CMK (cell line): ENCODE measurements around the gene ADGRB2.

Experiments
- DNase-seq: peaks from one replicate; pipeline ENCODE4 v3.0.0-alpha.2; 2010; ENCODE audit warnings: low read depth

The ADGRB2 gene

GRCh38 chr1:31782421-31783410 lies 18.6 kb upstream of the ADGRB2 start:
- no peak for DNase-seq

GRCh38 chr1:31781756-31782371 lies 17.7 kb upstream of the ADGRB2 start:
- DNase-seq = no peak

GRCh38 chr1:31781138-31781755 lies 17.1 kb upstream of the ADGRB2 start:
- no peak for DNase-seq

- DNase-seq = no peak
These were observed 16.5 kb upstream of the ADGRB2 start for GRCh38 chr1:31780632-31781031.

GRCh38 chr1:31779687-31780086 lies 15.5 kb upstream of the ADGRB2 start:
- DNase-seq = no peak

- no peak for DNase-seq
These were observed 14.8 kb upstream of the ADGRB2 start for GRCh38 chr1:31778763-31779488.

GRCh38 chr1:31776516-31776915 lies 12.4 kb upstream of the ADGRB2 start:
- DNase-seq = no peak

- DNase-seq = no peak
These were observed 11.9 kb upstream of the ADGRB2 start for GRCh38 chr1:31776032-31776431.

- no peak for DNase-seq
These were observed 11.3 kb upstream of the ADGRB2 start for GRCh38 chr1:31775210-31775999.

GRCh38 chr1:31774495-31774894 lies 10.4 kb upstream of the ADGRB2 start:
- no peak for DNase-seq

- no peak for DNase-seq
These were observed 9.7 kb upstream of the ADGRB2 start for GRCh38 chr1:31773861-31774260.

GRCh38 chr1:31772669-31773248 lies 8.6 kb upstream of the ADGRB2 start:
- DNase-seq = no peak

- no peak for DNase-seq
These were observed 7.9 kb upstream of the ADGRB2 start for GRCh38 chr1:31771891-31772668.

- DNase-seq = no peak
These were observed 5.7 kb upstream of the ADGRB2 start for GRCh38 chr1:31769720-31770390.

- DNase-seq = no peak
These were observed 5.0 kb upstream of the ADGRB2 start for GRCh38 chr1:31768939-31769704.

GRCh38 chr1:31768407-31768907 lies 4.3 kb upstream of the ADGRB2 start:
- no peak for DNase-seq

- DNase-seq = no peak
These were observed 3.1 kb upstream of the ADGRB2 start for GRCh38 chr1:31767225-31767624.

GRCh38 chr1:31765516-31765915 lies 1.4 kb upstream of the ADGRB2 start:
- DNase-seq = no peak

GRCh38 chr1:31765041-31765467 lies 914 bp upstream of the ADGRB2 start:
- DNase-seq = no peak
